ENCODE measurements around the gene CHD6. TPM values are rescaled to one million over a fixed set of nuclear protein-coding genes. Genes with fewer than 3 reads are reported as not detected.

CHD6 gene
- total and polyA plus RNA-seq, 12 donors = 9.2 to 56.8 (median 41.7) TPM

- WGBS, 4 donors = 41 to 59% (median 53%) methylated on average over 4 of the region's 4 CpGs
- Histone ChIP-seq H3K27ac (no peak overlapping the region), H3K9me3 (replicated peaks in 1 of 3) (no peaks in the 10 kb centered on the region), H3K4me1 (replicated peaks in 1 of 2) (no peaks in the 10 kb centered on the region), H3K4me3 (no peak overlapping the region), H3K36me3 (replicated peaks in 1 of 2) (no peaks in the 10 kb centered on the region), H3K27me3 (no peaks in the 10 kb centered on the region)
- peak in 6 of 7 donors; percentile 40 to 72 (median 50) for DNase-seq
- intact Hi-C loops (cut with DNase I) = no loop called here
- TF ChIP-seq, protein P1, sequence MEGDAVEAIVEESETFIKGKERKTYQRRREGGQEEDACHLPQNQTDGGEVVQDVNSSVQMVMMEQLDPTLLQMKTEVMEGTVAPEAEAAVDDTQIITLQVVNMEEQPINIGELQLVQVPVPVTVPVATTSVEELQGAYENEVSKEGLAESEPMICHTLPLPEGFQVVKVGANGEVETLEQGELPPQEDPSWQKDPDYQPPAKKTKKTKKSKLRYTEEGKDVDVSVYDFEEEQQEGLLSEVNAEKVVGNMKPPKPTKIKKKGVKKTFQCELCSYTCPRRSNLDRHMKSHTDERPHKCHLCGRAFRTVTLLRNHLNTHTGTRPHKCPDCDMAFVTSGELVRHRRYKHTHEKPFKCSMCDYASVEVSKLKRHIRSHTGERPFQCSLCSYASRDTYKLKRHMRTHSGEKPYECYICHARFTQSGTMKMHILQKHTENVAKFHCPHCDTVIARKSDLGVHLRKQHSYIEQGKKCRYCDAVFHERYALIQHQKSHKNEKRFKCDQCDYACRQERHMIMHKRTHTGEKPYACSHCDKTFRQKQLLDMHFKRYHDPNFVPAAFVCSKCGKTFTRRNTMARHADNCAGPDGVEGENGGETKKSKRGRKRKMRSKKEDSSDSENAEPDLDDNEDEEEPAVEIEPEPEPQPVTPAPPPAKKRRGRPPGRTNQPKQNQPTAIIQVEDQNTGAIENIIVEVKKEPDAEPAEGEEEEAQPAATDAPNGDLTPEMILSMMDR (IDR thresholded peaks at IDR 0.05) = no peak
- TF ChIP-seq POLR2A (IDR thresholded peaks at IDR 0.05) = no peak
Measured at GRCh38 chr20:41631826-41632225, 13.6 kb upstream of the CHD6 start.

GRCh38 chr20:41630846-41631245 is 12.7 kb upstream of the CHD6 start:
- H3K27me3 ChIP-seq = no peaks in the 10 kb centered on the region
- no peaks in the 10 kb centered on the region for H3K9me3 ChIP-seq (replicated peaks in 1 of 3)
- no peak for DNase-seq
- TF ChIP-seq, protein P1 (IDR thresholded peaks at IDR 0.05) = no peak
- TF ChIP-seq POLR2A (IDR thresholded peaks at IDR 0.05) = no peak
- H3K27ac ChIP-seq = no peak overlapping the region
- no peak overlapping the region for H3K4me3 ChIP-seq
- H3K4me1 ChIP-seq (replicated peaks in 1 of 2) = no peaks in the 10 kb centered on the region
- 78 to 100% (median 92%) methylated on average over 1 of the region's 1 CpG for WGBS, 4 donors
- H3K36me3 ChIP-seq (replicated peaks in 1 of 2) = no peaks in the 10 kb centered on the region
- intact Hi-C loops (cut with DNase I) = no loop called here

- Histone ChIP-seq H3K9me3 (replicated peaks in 1 of 3) (no peaks in the 10 kb centered on the region), H3K36me3 (replicated peaks in 1 of 2) (no peaks in the 10 kb centered on the region), H3K4me3 (no peak overlapping the region), H3K27ac (no peak overlapping the region), H3K4me1 (replicated peaks in 1 of 2) (no peaks in the 10 kb centered on the region), H3K27me3 (no peaks in the 10 kb centered on the region)
- DNase-seq = no peak
- intact Hi-C loops (cut with DNase I) = no loop called here
- TF ChIP-seq, protein P1 (IDR thresholded peaks at IDR 0.05) = no peak
- no peak for TF ChIP-seq POLR2A (IDR thresholded peaks at IDR 0.05)
- WGBS, 4 donors = 79 to 87% (median 82%) methylated on average over 5 of the region's 5 CpGs
Measured at GRCh38 chr20:41627611-41628244, 9.6 kb upstream of the CHD6 start.

DNA sequence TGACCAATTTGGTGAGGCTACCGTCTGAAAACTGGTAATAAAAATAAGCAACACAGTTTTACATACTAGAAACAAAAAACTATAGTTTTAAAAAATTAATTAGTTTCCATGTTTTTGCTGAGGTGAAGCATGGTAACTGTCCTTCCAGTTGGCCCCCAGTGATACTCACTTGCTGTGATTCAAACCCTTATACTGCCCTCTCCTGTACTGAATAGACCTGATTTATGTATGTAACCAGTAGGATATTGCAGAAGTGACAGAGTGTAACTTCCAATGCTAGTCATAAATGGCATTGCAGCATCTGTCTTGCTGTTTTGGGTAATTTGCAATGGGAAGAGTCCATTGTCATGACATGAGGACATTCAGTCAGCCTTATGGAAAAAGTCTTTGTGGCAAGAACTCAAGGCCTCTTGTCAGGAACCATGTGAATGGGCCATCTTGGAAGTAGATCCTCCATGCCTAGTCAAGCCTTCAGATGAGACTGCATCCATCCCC is 8.9 kb upstream of the CHD6 start:
- 76 to 97% (median 88%) methylated on average over 1 of the region's 1 CpG for WGBS, 4 donors
- no peak for DNase-seq
- intact Hi-C loops (cut with DNase I) = no loop called here
- H3K27me3 ChIP-seq = no peaks in the 10 kb centered on the region
- no peaks in the 10 kb centered on the region for H3K4me1 ChIP-seq (replicated peaks in 1 of 2)
- no peaks in the 10 kb centered on the region for H3K36me3 ChIP-seq (replicated peaks in 1 of 2)
- H3K27ac ChIP-seq = no peak overlapping the region
- no peak overlapping the region for H3K4me3 ChIP-seq
- no peaks in the 10 kb centered on the region for H3K9me3 ChIP-seq (replicated peaks in 1 of 3)
- TF ChIP-seq, protein P1 (IDR thresholded peaks at IDR 0.05) = no peak
- TF ChIP-seq POLR2A (IDR thresholded peaks at IDR 0.05) = no peak

All from adrenal gland (tissue), 12 donors.